Esophagus (tissue), 2 donors: Measurements from ENCODE around the gene ITSN1. TPM values are rescaled to one million over a fixed set of nuclear protein-coding genes. Genes with fewer than 3 reads are reported as not detected.

Experiments
- H3K27ac ChIP-seq, 2 donors: one replicate each; pipeline ENCODE4 v1.5.1; 2013; ENCODE audit warnings: low read depth in 2 of 2, mild to moderate bottlenecking in 2 of 2, inconsistent platforms in 1 of 2, low read length in 1 of 2, moderate library complexity in 1 of 2
- H3K27me3 ChIP-seq, 2 donors: one replicate each; pipeline ENCODE4 v1.6.1; 2013; ENCODE audit warnings: low read length in 2 of 2, control low read depth in 1 of 2, mild to moderate bottlenecking in 1 of 2; ENCODE audit not compliant: insufficient read depth in 2 of 2, control insufficient read depth in 1 of 2
- H3K36me3 ChIP-seq, 2 donors: one replicate each; pipeline ENCODE4 v1.6.1; 2013; ENCODE audit warnings: low read length in 1 of 2; ENCODE audit not compliant: control insufficient read depth in 2 of 2, insufficient read depth in 2 of 2
- H3K4me1 ChIP-seq, 2 donors: one replicate each; pipeline ENCODE4 v1.6.1; 2013; ENCODE audit warnings: low read length in 1 of 2; ENCODE audit not compliant: control insufficient read depth in 2 of 2, insufficient read depth in 2 of 2
- H3K4me3 ChIP-seq, 2 donors: one replicate each; pipeline ENCODE4 v1.5.1; 2013; ENCODE audit warnings: low read length in 2 of 2, mild to moderate bottlenecking in 2 of 2, low read depth in 1 of 2, moderate library complexity in 1 of 2
- H3K9me3 ChIP-seq, 2 donors: one replicate each; pipeline ENCODE4 v1.6.1; 2013; ENCODE audit warnings: mild to moderate bottlenecking in 2 of 2, low read depth in 1 of 2, low read length in 1 of 2, moderate library complexity in 1 of 2; ENCODE audit not compliant: control insufficient read depth in 2 of 2, insufficient read depth in 1 of 2
- WGBS, 2 donors: extraction: QIAGEN DNeasy Blood & Tissue Kit; methylation state at CpG; one replicate each; pipeline ENCODE4 v1.1.7; 2013; 5-methylcytosine and 5-hydroxymethylcytosine counted together
- polyA plus RNA-seq, 2 donors: library from polyadenylated mRNA; stranded (reverse); fragments of 200-250 nt; gene quantifications; one replicate each; pipeline ENCODE4 v1.2.3, GENCODE V29; 2013
- donor health status: healthy with polysubstance abuse.
- donor health status: Bipolar disorder and iron deficiency.

ITSN1 gene
- polyA plus RNA-seq, 2 donors = 6.6 to 8.9 TPM

DNA sequence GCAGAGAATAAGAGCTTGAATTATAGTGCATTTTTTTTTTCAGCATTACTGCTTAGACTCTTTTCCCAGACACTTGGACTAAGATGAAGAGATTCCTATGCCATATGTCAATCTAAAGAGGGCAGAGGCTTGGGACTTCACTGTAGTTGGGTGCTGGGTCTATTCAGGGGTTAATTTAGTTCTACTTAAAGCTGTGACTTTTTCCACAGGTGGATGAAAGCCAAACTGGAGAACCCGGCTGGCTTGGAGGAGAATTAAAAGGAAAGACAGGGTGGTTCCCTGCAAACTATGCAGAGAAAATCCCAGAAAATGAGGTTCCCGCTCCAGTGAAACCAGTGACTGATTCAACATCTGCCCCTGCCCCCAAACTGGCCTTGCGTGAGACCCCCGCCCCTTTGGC is 168.5 kb downstream of the ITSN1 start:
- no peak overlapping the region for H3K4me3 ChIP-seq
- peaks cover 0 to 10% of the 10 kb centered on the region in 2 donors for H3K36me3 ChIP-seq
- peak overlapping the region; percentile 8 to 36 for H3K27ac ChIP-seq
- H3K4me1 ChIP-seq = no peaks in the 10 kb centered on the region
- H3K27me3 ChIP-seq = no peaks in the 10 kb centered on the region
- WGBS, 2 donors = 34 to 43% methylated on average over 4 of the region's 4 CpGs
- H3K9me3 ChIP-seq = no peaks in the 10 kb centered on the region

DNA sequence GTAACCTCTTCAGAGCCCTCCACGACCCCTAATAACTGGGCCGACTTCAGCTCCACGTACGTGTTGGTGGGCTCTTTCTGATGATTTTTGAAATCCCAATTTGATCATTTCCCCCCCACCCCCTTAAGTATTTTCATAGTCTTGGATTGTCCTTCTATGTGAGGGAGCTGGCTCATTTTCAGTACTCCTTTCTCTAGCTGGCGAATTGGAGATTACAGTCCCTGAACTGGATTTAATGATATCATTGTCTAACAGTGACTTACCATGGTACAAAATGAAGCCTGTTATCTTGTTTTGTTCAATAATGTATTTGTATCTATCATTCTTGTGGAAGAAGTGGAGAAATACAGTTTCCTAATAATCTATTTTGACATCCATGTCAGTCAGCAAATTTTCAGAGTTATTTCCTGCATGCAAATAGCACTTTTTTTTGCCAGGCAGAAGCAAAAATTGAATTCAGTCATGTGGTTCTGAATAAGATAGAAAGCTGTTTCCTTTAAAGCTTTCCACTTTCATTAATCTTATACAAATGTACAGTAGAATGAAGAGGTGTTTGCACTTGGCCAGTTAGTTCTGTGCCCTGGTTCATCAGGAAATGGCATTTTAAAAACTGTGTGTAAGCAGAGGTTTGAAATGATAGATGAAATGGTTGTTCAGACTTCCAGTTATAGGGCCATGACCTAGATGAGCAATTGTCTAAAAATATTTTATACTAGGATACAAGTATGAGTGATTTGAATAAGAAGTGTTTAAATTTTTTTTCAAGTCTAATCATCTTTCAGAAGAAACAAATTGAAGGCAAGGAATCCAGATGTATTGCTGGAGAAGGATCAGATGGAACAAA is 169.1 kb downstream of the ITSN1 start:
- Histone ChIP-seq H3K4me3 (no peak overlapping the region), H3K36me3 (peaks cover 0 to 10% of the 10 kb centered on the region in 2 donors), H3K27me3 (no peaks in the 10 kb centered on the region), H3K4me1 (no peaks in the 10 kb centered on the region), H3K27ac (peak overlapping the region; percentile 8 to 36), H3K9me3 (no peaks in the 10 kb centered on the region)
- 56 to 69% methylated on average over 5 of the region's 5 CpGs for WGBS, 2 donors

DNA sequence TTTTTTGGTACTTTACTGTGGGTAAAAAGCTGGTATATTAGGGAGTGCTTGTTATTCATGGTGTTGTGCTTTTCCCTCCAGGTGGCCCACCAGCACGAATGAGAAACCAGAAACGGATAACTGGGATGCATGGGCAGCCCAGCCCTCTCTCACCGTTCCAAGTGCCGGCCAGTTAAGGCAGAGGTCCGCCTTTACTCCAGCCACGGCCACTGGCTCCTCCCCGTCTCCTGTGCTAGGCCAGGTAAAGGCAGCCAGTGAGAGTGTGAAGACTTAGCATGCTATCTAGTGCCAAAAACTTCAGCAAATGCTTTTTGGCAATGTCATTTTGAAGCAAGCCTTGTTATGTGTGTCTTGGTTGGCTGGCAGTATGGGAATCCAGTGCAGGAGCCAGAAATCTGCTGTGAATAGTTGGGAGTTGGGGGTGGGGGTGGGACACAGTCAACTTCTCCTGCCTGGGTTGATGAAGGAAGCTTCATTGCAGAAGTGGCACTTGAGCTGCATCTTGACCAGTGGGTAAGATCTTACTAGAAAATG is 171.6 kb downstream of the ITSN1 start:
- H3K4me1 ChIP-seq = no peaks in the 10 kb centered on the region
- no peaks in the 10 kb centered on the region for H3K9me3 ChIP-seq
- no peak overlapping the region for H3K4me3 ChIP-seq
- no peaks in the 10 kb centered on the region for H3K27me3 ChIP-seq
- H3K27ac ChIP-seq = no peak overlapping the region
- WGBS, 2 donors = 92 to 93% methylated on average over 7 of the region's 7 CpGs
- peaks cover 0 to 12% of the 10 kb centered on the region in 2 donors for H3K36me3 ChIP-seq

DNA sequence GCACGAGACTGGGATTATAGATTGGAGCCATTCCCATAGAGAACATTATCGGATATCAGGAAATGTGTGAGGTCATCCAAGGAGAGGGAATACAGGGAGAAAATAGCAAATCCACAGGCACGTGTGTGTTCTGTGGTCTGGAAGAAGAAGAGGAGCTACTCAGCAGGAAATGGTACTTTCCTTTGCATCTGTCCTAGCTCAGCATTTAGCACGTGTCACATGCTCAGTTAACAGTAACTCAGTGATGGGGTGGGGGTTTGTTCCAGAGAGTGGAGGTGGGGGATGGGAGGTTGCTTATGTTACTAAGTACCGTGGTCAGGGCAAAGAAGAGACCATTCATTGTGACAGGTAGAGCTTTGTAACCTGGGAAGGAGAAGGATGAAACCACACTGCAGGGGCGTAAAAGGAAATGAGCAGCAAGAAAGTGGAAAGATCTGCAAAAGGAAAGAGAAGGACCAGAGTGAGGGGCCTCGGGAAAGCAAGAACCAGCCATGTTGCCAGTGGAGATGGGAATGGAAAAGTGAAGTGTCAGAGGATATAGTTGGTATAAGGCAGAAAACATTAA is 172.9 kb downstream of the ITSN1 start:
- Histone ChIP-seq H3K27me3 (no peaks in the 10 kb centered on the region), H3K4me1 (no peaks in the 10 kb centered on the region), H3K4me3 (no peak overlapping the region), H3K27ac (no peak overlapping the region), H3K36me3 (peaks cover 0 to 12% of the 10 kb centered on the region in 2 donors), H3K9me3 (no peaks in the 10 kb centered on the region)
- WGBS, 2 donors = 70 to 80% methylated on average over 7 of the region's 7 CpGs

DNA sequence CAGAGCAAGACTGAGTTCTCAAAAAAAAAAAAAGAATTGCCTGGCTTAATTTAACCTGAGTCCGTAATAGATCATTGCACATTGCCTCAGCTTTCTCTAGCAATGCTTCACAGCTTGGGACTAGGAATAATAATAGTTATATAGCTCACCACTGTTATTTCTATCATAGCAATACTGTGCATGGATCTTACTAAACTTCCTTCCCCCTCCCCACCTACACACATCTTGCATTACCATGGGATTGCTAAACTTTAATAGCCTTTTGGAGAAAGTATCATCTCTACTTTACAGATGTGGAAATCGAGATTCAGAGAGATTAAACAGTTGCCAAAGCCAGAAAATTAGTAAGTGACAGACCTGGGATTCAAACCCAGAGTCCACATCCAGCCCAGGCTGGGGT is 173.9 kb downstream of the ITSN1 start:
- H3K36me3 ChIP-seq = peaks cover 0 to 12% of the 10 kb centered on the region in 2 donors
- H3K27ac ChIP-seq = no peak overlapping the region
- H3K4me1 ChIP-seq = no peaks in the 10 kb centered on the region
- H3K27me3 ChIP-seq = no peaks in the 10 kb centered on the region
- no peak overlapping the region for H3K4me3 ChIP-seq
- H3K9me3 ChIP-seq = no peaks in the 10 kb centered on the region
- WGBS, 2 donors = 83 to 86% methylated on average over 2 of the region's 2 CpGs

DNA sequence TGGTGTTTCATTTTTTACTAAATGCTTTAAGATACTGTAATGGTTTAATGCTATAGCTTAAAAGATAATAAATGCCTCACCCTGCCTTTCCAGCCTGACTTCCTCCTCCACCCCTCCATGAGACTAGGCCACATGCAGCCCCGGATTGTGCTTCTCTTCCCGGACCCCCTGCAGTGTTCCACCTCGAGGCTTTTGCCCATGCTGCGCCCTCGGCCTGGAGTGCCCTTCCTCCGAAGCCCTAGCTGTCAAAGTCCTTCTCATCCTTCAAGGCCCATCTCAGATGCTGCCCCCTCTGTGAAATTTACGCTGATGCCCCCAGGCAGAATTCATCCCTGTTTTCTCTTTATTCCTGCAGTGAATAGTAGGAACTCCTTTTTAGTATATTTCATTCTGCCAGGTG is 174.8 kb downstream of the ITSN1 start:
- Histone ChIP-seq H3K9me3 (no peaks in the 10 kb centered on the region), H3K27ac (no peak overlapping the region), H3K36me3 (peaks cover 0 to 12% of the 10 kb centered on the region in 2 donors), H3K27me3 (no peaks in the 10 kb centered on the region), H3K4me1 (no peaks in the 10 kb centered on the region), H3K4me3 (no peak overlapping the region)
- 85 to 89% methylated on average over 7 of the region's 7 CpGs for WGBS, 2 donors

DNA sequence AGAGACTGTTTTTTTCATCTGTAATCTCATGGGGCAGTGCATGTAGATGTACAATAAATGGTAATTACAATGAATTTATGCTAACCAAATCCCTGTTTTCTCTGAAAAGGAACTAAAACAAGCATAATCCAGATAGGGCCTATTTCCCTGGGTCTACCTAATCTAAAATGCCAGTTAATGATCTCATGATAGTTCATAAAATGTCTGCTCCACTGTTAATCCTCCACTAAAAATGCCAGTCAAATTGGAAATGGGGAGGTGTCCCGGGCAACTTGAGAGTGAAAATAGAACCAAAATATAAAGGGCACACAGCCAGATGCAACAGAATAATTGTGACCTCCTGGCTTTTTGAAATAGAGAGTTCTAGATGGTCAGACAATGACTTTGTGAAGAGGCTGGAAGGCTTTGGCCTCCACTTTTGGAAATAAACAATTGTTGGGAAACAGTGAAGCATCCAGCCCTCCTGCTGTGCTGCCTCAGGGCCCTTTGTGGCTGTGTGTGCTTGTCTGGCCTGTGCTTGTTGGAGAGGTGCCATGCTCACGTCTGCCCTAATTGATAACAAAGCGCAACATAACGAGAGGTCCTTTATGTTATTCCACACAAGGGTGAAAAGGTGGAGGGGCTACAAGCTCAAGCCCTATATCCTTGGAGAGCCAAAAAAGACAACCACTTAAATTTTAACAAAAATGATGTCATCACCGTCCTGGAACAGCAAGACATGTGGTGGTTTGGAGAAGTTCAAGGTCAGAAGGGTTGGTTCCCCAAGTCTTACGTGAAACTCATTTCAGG is 175.6 kb downstream of the ITSN1 start:
- no peaks in the 10 kb centered on the region for H3K4me1 ChIP-seq
- H3K36me3 ChIP-seq = peaks cover 0 to 12% of the 10 kb centered on the region in 2 donors
- H3K27me3 ChIP-seq = no peaks in the 10 kb centered on the region
- no peak overlapping the region for H3K4me3 ChIP-seq
- no peak overlapping the region for H3K27ac ChIP-seq
- H3K9me3 ChIP-seq = no peaks in the 10 kb centered on the region
- 74 to 77% methylated on average over 6 of the region's 6 CpGs for WGBS, 2 donors

DNA sequence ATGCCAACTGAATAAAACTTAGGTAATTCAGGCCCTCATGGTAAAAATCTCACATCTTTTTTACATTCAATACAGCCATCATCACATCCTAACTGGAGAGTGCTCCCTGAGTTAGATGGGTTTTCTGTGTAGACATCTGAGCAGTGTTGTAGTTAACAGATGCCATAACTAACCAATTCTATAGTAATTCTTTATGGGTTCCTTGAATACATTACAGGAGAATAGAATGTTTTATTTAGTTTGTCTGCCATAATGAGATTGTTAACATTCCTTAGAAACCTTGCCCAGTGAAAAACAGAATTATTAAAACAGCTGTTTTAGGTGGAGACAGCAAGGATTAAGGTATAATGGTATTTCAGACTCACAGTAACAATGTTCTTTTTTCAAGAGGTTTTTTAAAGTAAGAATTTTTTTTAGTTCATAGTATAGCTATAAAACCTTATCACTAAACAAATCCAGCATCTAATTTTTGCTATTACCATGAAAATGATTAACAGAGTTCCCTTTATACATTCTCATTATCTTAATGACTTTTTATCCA is 178.0 kb downstream of the ITSN1 start:
- no peak overlapping the region for H3K27ac ChIP-seq
- H3K9me3 ChIP-seq = no peaks in the 10 kb centered on the region
- H3K4me1 ChIP-seq = no peaks in the 10 kb centered on the region
- H3K4me3 ChIP-seq = no peak overlapping the region
- H3K27me3 ChIP-seq = no peaks in the 10 kb centered on the region
- H3K36me3 ChIP-seq = peaks cover 0 to 2% of the 10 kb centered on the region in 2 donors

DNA sequence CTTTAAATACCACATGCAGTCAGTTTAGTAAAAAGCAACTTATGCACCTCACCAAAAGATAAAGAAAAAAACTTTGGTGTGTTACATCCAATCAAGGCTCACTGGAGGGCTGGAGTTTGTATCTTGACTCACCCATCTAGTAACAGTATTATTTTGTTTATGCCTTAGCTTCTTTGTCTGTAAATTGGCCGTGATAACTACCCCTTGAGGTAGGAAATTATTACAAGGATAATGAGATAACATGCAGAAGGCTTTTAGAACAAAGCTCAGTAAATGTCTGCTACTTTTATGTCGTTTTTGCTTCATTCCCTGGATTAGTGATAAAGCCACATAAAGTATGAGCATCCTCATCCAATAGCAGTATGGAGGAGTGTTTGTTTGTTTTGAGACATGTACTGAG is 178.5 kb downstream of the ITSN1 start:
- WGBS, 2 donors = 30 to 46% methylated on average over 2 of the region's 2 CpGs
- Histone ChIP-seq H3K36me3 (peaks cover 0 to 2% of the 10 kb centered on the region in 2 donors), H3K4me3 (no peak overlapping the region), H3K27ac (no peak overlapping the region), H3K27me3 (no peaks in the 10 kb centered on the region), H3K9me3 (no peaks in the 10 kb centered on the region), H3K4me1 (no peaks in the 10 kb centered on the region)
